GM12878 (cell line): ENCODE measurements around the gene NCR3LG1. TPM values are rescaled to one million over a fixed set of nuclear protein-coding genes. Genes with fewer than 3 reads are reported as not detected.

Experiments
- ATAC-seq: fragments of 200-7000 bp; cut with Tn5 transposase; 3 replicates; pipeline ENCODE4 v1.9.1; 2020; ENCODE audit warnings: mild to moderate bottlenecking, moderate library complexity
- BruUV-seq: library from RNA; stranded (reverse); fragments of 400-500 nt; replicated peaks from 2 replicates; lab custom pipeline; 2021; lab: Mats Ljungman, UMichigan
- CTCF ChIA-PET: fragments of 300-600 bp; sonication (Branson Sonifier 250); formaldehyde crosslinking; extraction: SDS; loops from one replicate; lab custom pipeline; 2021; ENCODE audit warnings: inconsistent platforms; lab: Yijun Ruan, JAX
- POLR2A ChIA-PET: fragments of 350-600 bp; formaldehyde crosslinking; extraction: SDS; loops from one replicate; lab custom pipeline; 2021; ENCODE audit warnings: inconsistent platforms; lab: Charles Lee
- RAD21 ChIA-PET: fragments of 300-600 bp; sonication (Branson Sonifier 250); formaldehyde crosslinking; loops from one replicate; lab custom pipeline; 2023; ENCODE audit warnings: antibody characterized with exemption; ENCODE audit not compliant: unreplicated experiment; lab: Charles Lee
- SMC1A ChIA-PET: fragments of 300-600 bp; sonication (Branson Sonifier 250); formaldehyde crosslinking; loops from one replicate; lab custom pipeline; 2023; ENCODE audit not compliant: unreplicated experiment, uncharacterized antibody; lab: Charles Lee
- DNase-seq: peaks from one replicate; pipeline ENCODE4 v3.0.0-alpha.2; 2011; ENCODE audit warnings: low read depth, low spot score
- FAIRE-seq: peaks from 3 replicates; lab custom pipeline; 2011; peaks lifted over from hg19 to GRCh38; lab: Jason Lieb, UNC
- H2AFZ ChIP-seq: 2 replicates; pipeline ENCODE4 v1.6.0; 2011; ENCODE audit warnings: low read depth, low read length, control low read depth; ENCODE audit not compliant: control insufficient read depth
- H3K27ac ChIP-seq: 2 replicates; pipeline ENCODE4 v1.5.1; 2011; ENCODE audit warnings: control low read depth; ENCODE audit not compliant: control insufficient read depth, insufficient read depth
- H3K27me3 ChIP-seq, 2 experiments: replicated peaks in 1 of 2; 2 replicates each; pipeline versions ENCODE4 v1.6.0 to v1.6.1; 2011; ENCODE audit warnings: low read length in 1 of 2; ENCODE audit not compliant: control insufficient read depth in 2 of 2, insufficient read depth in 2 of 2
- H3K36me3 ChIP-seq, 2 experiments: 2 replicates each; pipeline ENCODE4 v1.5.1; 2011; ENCODE audit warnings: low read length in 1 of 2; ENCODE audit not compliant: control insufficient read depth in 2 of 2, insufficient read depth in 2 of 2
- H3K4me1 ChIP-seq: 2 replicates; pipeline ENCODE4 v1.6.1; 2011; ENCODE audit warnings: mild to moderate bottlenecking, low read length, moderate library complexity, mixed read lengths; ENCODE audit not compliant: control insufficient read depth, insufficient read depth
- H3K4me2 ChIP-seq: 2 replicates; pipeline ENCODE4 v1.6.0; 2011; ENCODE audit warnings: control low read depth; ENCODE audit not compliant: control insufficient read depth, insufficient read depth
- H3K4me3 ChIP-seq: fragments of 200-600 bp; sonication (generic); 2 replicates; pipeline ENCODE4 v1.5.1; 2016
- H3K79me2 ChIP-seq: 2 replicates; pipeline ENCODE4 v1.6.0; 2011; ENCODE audit warnings: low read length; ENCODE audit not compliant: control insufficient read depth, insufficient read depth
- H3K9ac ChIP-seq: 2 replicates; pipeline ENCODE4 v1.8.0; 2011; ENCODE audit warnings: low read length, control low read depth, mixed read lengths; ENCODE audit not compliant: control insufficient read depth, insufficient read depth
- H3K9me3 ChIP-seq: replicated peaks from 3 replicates; pipeline ENCODE4 v1.5.1; 2011; ENCODE audit warnings: mild to moderate bottlenecking, low read length; ENCODE audit not compliant: control insufficient read depth, insufficient read depth
- H4K20me1 ChIP-seq: 2 replicates; pipeline ENCODE4 v1.6.0; 2011; ENCODE audit not compliant: control insufficient read depth, insufficient read depth
- BMI1 ChIP-seq: fragments of 450-650 bp; IDR thresholded peaks from 2 replicates; pipeline ENCODE4 v1.6.1; 2016; ENCODE audit warnings: mild to moderate bottlenecking, moderate library complexity, borderline replicate concordance
- CHD1 ChIP-seq: IDR thresholded peaks from 2 replicates; pipeline ENCODE4 v1.6.1; 2012; ENCODE audit warnings: low read depth, low read length, improper control_type of control experiment
- GATAD2B ChIP-seq: fragments of 450-650 bp; conservative IDR thresholded peaks from 2 replicates; pipeline ENCODE4 v1.6.1; 2017; ENCODE audit warnings: low read depth, mild to moderate bottlenecking, moderate library complexity
- MAX ChIP-seq: IDR thresholded peaks from 2 replicates; pipeline ENCODE4 v1.6.1; 2012; ENCODE audit warnings: low read depth, low read length, improper control_type of control experiment
- MEF2B ChIP-seq: fragments of 450-650 bp; IDR thresholded peaks from 2 replicates; pipeline ENCODE4 v1.6.1; 2018; ENCODE audit warnings: mild to moderate bottlenecking, moderate library complexity; ENCODE audit not compliant: partially characterized antibody, poor library complexity, severe bottlenecking
- MTA2 ChIP-seq: fragments of 450-650 bp; IDR thresholded peaks from 2 replicates; pipeline ENCODE4 v1.6.1; 2016; ENCODE audit warnings: low read depth, mild to moderate bottlenecking, moderate library complexity
- NFYB ChIP-seq: IDR thresholded peaks from 2 replicates; pipeline ENCODE4 v1.6.1; 2011; ENCODE audit warnings: low read depth, mild to moderate bottlenecking, low read length, improper control_type of control experiment, moderate library complexity; ENCODE audit not compliant: insufficient read depth
- POLR2AphosphoS2 ChIP-seq: IDR thresholded peaks from 2 replicates; pipeline ENCODE4 v1.6.1; 2011; ENCODE audit warnings: low read depth, mild to moderate bottlenecking, low read length, improper control_type of control experiment, moderate library complexity
- RCOR1 ChIP-seq: conservative IDR thresholded peaks from 2 replicates; pipeline ENCODE4 v1.6.1; 2012; ENCODE audit warnings: low read depth, low read length, improper control_type of control experiment
- RELA ChIP-seq: fragments of 450-650 bp; IDR thresholded peaks from 2 replicates; pipeline ENCODE4 v1.8.0; 2014; ENCODE audit warnings: borderline replicate concordance; ENCODE audit not compliant: partially characterized antibody
- YBX1 ChIP-seq: fragments of 450-650 bp; IDR thresholded peaks from 2 replicates; pipeline ENCODE4 v1.6.1; 2016; ENCODE audit warnings: antibody characterized with exemption
- ZBTB4 ChIP-seq: fragments of 450-650 bp; formaldehyde crosslinking; IDR thresholded peaks from 2 replicates; pipeline ENCODE4 v1.4.0; 2022; ENCODE audit warnings: mild to moderate bottlenecking, moderate library complexity
- WGBS: methylation state at CpG from one replicate; pipeline ENCODE4 v1.1.6; 2016; ENCODE audit warnings: low lambda C conversion rate; ENCODE audit not compliant: insufficient replicate concordance, insufficient coverage; ENCODE audit errors: missing lambda C conversion rate; 5-methylcytosine and 5-hydroxymethylcytosine counted together
- in situ Hi-C: fragments of 300-500 bp; cut with MboI; formaldehyde crosslinking; loops from 9 replicates; pipeline ENCODE4 v1.14.3; 2018; ENCODE audit warnings: mixed read lengths
- intact Hi-C: fragments of 100-400 bp; cut with micrococcal nuclease; formaldehyde crosslinking; loops from one replicate; pipeline ENCODE4 v1.14.2; 2022; ENCODE audit not compliant: unreplicated experiment
- polyA plus RNA-seq, 11 experiments: library from polyadenylated mRNA; depleted of rRNA in 4 of 11; unstranded in 6 of 11; stranded (reverse) in 5 of 11; fragments of >200 nt; fragmentation: Nextera tagmentation in 4 of 11; fragmentation: Illumina TruSeq in 1 of 11; extraction: Ambion mirVana in 4 of 11; extraction: Trizol in 1 of 11; gene quantifications; 1 replicate in 1 of 11; 2 replicates in 10 of 11; pipeline versions ENCODE4 v1.2.1 to v1.2.3, GENCODE V29; 2011 to 2016; ENCODE audit warnings: inconsistent platforms in 2 of 11, missing spikeins in 2 of 11, low read depth in 1 of 11
- total RNA-seq, 4 experiments: library from RNA; depleted of rRNA in 3 of 4; stranded (reverse); fragments of >200 nt in 3 of 4; fragmentation: Illumina TruSeq in 1 of 4; extraction: Trizol in 1 of 4; gene quantifications; 2 replicates each; pipeline versions ENCODE4 v1.2.1 to v1.2.3, GENCODE V29; 2013 to 2021
- TF ChIP-seq, protein P1 (sequence below): fragments of 450-650 bp; IDR thresholded peaks from 2 replicates; pipeline ENCODE4 v1.6.1; 2017; ENCODE audit warnings: mild to moderate bottlenecking, moderate library complexity

The NCR3LG1 gene
- total and polyA plus RNA-seq, 10 of the 15 experiments (the other 5 are each of a cell fraction or from before 2014, with no cell fraction given): under 0.01 to 0.18 (median 0.11) TPM; not detected in 2

DNA sequence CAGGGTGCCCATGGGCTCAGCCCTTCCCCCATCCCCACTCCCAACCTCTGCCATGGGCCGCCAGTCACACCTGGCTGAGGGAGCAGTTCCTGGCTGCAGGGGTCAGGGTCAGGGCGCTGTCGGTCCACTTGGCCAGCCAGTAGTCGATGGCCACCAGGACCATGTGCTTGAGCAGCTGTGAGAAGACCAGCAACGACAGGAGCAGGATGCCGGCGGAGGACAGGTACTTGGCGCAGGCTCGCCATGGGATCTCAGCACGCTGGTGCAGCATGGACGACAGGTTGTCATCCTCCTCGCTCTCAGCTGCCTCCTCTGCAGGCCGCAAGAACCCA is 55.2 kb downstream of the NCR3LG1 start:
- SMC1A ChIA-PET: no interaction called here
- TF ChIP-seq MEF2B (no peak), MTA2 (no peak), POLR2AphosphoS2 (no peak), CHD1 (no peak), GATAD2B (no peak), NFYB (no peak), RCOR1 (no peak), MAX (no peak), RELA (no peak), BMI1 (no peak), YBX1 (no peak), ZBTB4 (CRISPR knock-in tag) (no peak)
- TF ChIP-seq, protein P1, sequence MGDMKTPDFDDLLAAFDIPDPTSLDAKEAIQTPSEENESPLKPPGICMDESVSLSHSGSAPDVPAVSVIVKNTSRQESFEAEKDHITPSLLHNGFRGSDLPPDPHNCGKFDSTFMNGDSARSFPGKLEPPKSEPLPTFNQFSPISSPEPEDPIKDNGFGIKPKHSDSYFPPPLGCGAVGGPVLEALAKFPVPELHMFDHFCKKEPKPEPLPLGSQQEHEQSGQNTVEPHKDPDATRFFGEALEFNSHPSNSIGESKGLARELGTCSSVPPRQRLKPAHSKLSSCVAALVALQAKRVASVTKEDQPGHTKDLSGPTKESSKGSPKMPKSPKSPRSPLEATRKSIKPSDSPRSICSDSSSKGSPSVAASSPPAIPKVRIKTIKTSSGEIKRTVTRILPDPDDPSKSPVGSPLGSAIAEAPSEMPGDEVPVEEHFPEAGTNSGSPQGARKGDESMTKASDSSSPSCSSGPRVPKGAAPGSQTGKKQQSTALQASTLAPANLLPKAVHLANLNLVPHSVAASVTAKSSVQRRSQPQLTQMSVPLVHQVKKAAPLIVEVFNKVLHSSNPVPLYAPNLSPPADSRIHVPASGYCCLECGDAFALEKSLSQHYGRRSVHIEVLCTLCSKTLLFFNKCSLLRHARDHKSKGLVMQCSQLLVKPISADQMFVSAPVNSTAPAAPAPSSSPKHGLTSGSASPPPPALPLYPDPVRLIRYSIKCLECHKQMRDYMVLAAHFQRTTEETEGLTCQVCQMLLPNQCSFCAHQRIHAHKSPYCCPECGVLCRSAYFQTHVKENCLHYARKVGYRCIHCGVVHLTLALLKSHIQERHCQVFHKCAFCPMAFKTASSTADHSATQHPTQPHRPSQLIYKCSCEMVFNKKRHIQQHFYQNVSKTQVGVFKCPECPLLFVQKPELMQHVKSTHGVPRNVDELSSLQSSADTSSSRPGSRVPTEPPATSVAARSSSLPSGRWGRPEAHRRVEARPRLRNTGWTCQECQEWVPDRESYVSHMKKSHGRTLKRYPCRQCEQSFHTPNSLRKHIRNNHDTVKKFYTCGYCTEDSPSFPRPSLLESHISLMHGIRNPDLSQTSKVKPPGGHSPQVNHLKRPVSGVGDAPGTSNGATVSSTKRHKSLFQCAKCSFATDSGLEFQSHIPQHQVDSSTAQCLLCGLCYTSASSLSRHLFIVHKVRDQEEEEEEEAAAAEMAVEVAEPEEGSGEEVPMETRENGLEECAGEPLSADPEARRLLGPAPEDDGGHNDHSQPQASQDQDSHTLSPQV: no peak
- no peak overlapping the region for H3K4me3 ChIP-seq
- H3K27ac ChIP-seq: no peak overlapping the region
- 76% methylated on average over 13 of the region's 13 CpGs for WGBS
- H3K9me3 ChIP-seq: no peaks in the 10 kb centered on the region
- in situ Hi-C loops: no loop called here
- no peak for ATAC-seq
- intact Hi-C loops: no loop called here
- no peaks in the 10 kb centered on the region for H3K36me3 ChIP-seq
- CTCF ChIA-PET: no interaction called here
- RAD21 ChIA-PET: no interaction called here
- no peaks in the 10 kb centered on the region for H3K27me3 ChIP-seq
- H3K4me1 ChIP-seq: no peaks in the 10 kb centered on the region
- no peak for DNase-seq
- BruUV-seq: no TSS peak
- H4K20me1 ChIP-seq: no peaks in the 10 kb centered on the region
- POLR2A ChIA-PET: no interaction called here
- no peak for FAIRE-seq
- H3K79me2 ChIP-seq: no peaks in the 10 kb centered on the region
- no peak overlapping the region for H3K9ac ChIP-seq
- H2AFZ ChIP-seq: no peak overlapping the region
- H3K4me2 ChIP-seq: no peak overlapping the region
